Measurements from ENCODE around the gene NUDT22. TPM values are rescaled to one million over a fixed set of nuclear protein-coding genes. Genes with fewer than 3 reads are reported as not detected.

NUDT22 gene
- total RNA-seq, 1 donor from 2014 or later, result 91.9 TPM

GRCh38 chr11:64227405-64227956, 1.4 kb downstream of the NUDT22 start:
- no peak for TF ChIP-seq CTCF (conservative IDR thresholded peaks at IDR 0.05; ENCODE audit: low read depth, low read length)
- peak overlapping the region; percentile 100 for H3K4me3 ChIP-seq (ENCODE audit: low read depth, low read length)
- no peak for DNase-seq (ENCODE audit: low read depth)

- H3K4me3 ChIP-seq (ENCODE audit: low read depth, low read length), result no peak overlapping the region
- DNase-seq (ENCODE audit: low read depth), result no peak
- no peak for TF ChIP-seq CTCF (conservative IDR thresholded peaks at IDR 0.05; ENCODE audit: low read depth, low read length)
Observed at GRCh38 chr11:64229090-64229743, 3.1 kb downstream of the NUDT22 start.

- H3K4me3 ChIP-seq (ENCODE audit: low read depth, low read length), result peak overlapping the region; percentile 85
- DNase-seq (ENCODE audit: low read depth), result no peak
- TF ChIP-seq CTCF (conservative IDR thresholded peaks at IDR 0.05; ENCODE audit: low read depth, low read length), result no peak
Observed at GRCh38 chr11:64229744-64230170, 3.7 kb downstream of the NUDT22 start.

GRCh38 chr11:64230171-64230984, 4.3 kb downstream of the NUDT22 start, which contains the start of gene DNAJC4:
Gene DNAJC4, plus strand, starts transcription at chr11:64230548. Its CDS starts 307 bp downstream, at chr11:64230855.
- DNase-seq (ENCODE audit: low read depth), result no peak
- TF ChIP-seq CTCF (conservative IDR thresholded peaks at IDR 0.05; ENCODE audit: low read depth, low read length), result no peak

GRCh38 chr11:64230985-64231365, 4.9 kb downstream of the NUDT22 start:
- peak overlapping the region; percentile 85 for H3K4me3 ChIP-seq (ENCODE audit: low read depth, low read length)
- no peak for DNase-seq (ENCODE audit: low read depth)
- no peak for TF ChIP-seq CTCF (conservative IDR thresholded peaks at IDR 0.05; ENCODE audit: low read depth, low read length)

More at GRCh38 chr11:64230171-64230984, 4.3 kb downstream of the NUDT22 start, which contains the start of gene DNAJC4:
- H3K4me3 ChIP-seq (ENCODE audit: low read depth, low read length), result peak within 1 kb of the TSS; percentile 85

GRCh38 chr11:64231546-64231945, 5.5 kb downstream of the NUDT22 start:
- no peak for TF ChIP-seq CTCF (conservative IDR thresholded peaks at IDR 0.05; ENCODE audit: low read depth, low read length)
- no peak for DNase-seq (ENCODE audit: low read depth)
- peak overlapping the region; percentile 2 for H3K4me3 ChIP-seq (ENCODE audit: low read depth, low read length)

Data from epithelial cell of proximal tubule (primary cell).